Sigmoid colon (tissue), 4 donors: ENCODE results near the gene PRICKLE2.

ENCODE experiments used
- EP300 ChIP-seq, 4 donors: sonication (generic); formaldehyde crosslinking; IDR thresholded peaks; one replicate each; pipeline ENCODE4 v1.6.1; 2017; ENCODE audit warnings: antibody characterized with exemption in 4 of 4
- TF ChIP-seq, protein P1 (sequence below), 4 experiments: fragments of 450-650 bp in 3 of 4; fragments of 200-600 bp in 1 of 4; IDR thresholded peaks; one replicate each; pipeline ENCODE4 v1.5.1; 2016 to 2019; ENCODE audit warnings: antibody characterized with exemption in 4 of 4, mild to moderate bottlenecking in 3 of 4, moderate library complexity in 2 of 4

DNA sequence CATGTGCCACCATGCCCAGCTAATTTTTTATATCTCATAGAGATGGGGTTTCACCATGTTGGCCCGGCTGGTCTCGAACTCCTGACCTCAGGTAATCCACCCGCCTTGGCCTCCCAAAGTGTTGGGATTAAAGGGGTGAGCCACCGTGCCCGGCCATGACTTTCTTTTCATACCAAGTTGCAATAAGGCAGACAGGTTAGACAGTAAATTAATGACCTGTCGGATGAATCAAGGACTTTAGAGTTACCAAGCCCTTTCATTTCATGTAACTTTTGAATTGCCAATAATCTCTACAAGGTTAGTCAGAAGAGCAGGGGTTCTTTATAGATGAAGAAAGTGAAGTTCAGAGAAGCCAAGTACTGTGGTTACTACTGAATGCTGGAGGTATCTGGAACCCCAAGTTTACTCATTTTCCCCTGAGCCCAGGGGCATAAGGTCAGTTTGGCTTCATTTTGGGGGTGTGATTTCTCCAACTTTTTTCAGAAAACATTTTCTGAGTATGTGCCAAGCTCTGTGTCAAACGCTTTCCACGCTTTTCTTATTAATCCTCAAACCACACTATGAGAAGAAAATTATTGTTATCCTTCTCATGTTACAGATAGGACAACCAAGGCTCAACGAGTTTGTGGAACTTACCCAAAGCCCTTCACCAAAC lies 11.9 kb downstream of the PRICKLE2 start:
- no peak for TF ChIP-seq EP300 (IDR thresholded peaks at IDR 0.05)
- TF ChIP-seq, protein P1, sequence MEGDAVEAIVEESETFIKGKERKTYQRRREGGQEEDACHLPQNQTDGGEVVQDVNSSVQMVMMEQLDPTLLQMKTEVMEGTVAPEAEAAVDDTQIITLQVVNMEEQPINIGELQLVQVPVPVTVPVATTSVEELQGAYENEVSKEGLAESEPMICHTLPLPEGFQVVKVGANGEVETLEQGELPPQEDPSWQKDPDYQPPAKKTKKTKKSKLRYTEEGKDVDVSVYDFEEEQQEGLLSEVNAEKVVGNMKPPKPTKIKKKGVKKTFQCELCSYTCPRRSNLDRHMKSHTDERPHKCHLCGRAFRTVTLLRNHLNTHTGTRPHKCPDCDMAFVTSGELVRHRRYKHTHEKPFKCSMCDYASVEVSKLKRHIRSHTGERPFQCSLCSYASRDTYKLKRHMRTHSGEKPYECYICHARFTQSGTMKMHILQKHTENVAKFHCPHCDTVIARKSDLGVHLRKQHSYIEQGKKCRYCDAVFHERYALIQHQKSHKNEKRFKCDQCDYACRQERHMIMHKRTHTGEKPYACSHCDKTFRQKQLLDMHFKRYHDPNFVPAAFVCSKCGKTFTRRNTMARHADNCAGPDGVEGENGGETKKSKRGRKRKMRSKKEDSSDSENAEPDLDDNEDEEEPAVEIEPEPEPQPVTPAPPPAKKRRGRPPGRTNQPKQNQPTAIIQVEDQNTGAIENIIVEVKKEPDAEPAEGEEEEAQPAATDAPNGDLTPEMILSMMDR (IDR thresholded peaks at IDR 0.05), result no peak
